Measurements from ENCODE around the gene ATAD3A. TPM values are rescaled to one million over a fixed set of nuclear protein-coding genes. Genes with fewer than 3 reads are reported as not detected.

The ATAD3A gene
- total RNA-seq, 2 donors from 2014 or later = 30.0 to 32.8 TPM

DNA sequence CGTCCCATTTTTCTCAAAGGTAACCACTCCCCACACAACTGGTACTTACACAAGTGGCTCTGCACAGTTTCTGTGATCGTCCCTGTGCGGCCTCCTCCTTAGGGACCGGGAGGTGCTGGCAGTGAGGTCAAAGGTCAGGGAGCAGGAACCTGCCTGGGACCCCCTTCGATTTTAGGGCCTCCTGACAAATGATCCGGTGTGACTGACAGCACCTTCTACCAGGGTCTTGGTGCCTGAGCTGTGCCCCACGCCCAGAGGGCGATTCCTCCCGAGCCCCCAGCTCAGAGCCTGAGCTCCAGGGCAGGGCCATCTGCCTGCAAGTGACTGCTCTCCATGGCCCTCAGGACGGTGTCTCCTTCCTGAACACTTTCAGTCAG lies 40.3 kb downstream of the ATAD3A start:
- TF ChIP-seq, protein P1, sequence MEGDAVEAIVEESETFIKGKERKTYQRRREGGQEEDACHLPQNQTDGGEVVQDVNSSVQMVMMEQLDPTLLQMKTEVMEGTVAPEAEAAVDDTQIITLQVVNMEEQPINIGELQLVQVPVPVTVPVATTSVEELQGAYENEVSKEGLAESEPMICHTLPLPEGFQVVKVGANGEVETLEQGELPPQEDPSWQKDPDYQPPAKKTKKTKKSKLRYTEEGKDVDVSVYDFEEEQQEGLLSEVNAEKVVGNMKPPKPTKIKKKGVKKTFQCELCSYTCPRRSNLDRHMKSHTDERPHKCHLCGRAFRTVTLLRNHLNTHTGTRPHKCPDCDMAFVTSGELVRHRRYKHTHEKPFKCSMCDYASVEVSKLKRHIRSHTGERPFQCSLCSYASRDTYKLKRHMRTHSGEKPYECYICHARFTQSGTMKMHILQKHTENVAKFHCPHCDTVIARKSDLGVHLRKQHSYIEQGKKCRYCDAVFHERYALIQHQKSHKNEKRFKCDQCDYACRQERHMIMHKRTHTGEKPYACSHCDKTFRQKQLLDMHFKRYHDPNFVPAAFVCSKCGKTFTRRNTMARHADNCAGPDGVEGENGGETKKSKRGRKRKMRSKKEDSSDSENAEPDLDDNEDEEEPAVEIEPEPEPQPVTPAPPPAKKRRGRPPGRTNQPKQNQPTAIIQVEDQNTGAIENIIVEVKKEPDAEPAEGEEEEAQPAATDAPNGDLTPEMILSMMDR (IDR thresholded peaks at IDR 0.05) = no peak
- no peak for TF ChIP-seq POLR2A (IDR thresholded peaks at IDR 0.05)
- TF ChIP-seq POLR2AphosphoS5 (IDR thresholded peaks at IDR 0.05) = no peak
- intact Hi-C loops (cut with DNase I) = no loop called here
- H3K36me3 ChIP-seq = peaks cover 0 to 3% of the 10 kb centered on the region in 2 donors
- no peak overlapping the region for H3K27ac ChIP-seq
- WGBS = 93% methylated on average over 9 of the region's 10 CpGs
- H3K27me3 ChIP-seq (replicated peaks; ENCODE audit: insufficient read depth) = no peaks in the 10 kb centered on the region
- H3K9me3 ChIP-seq = no peaks in the 10 kb centered on the region
- DNase-seq (ENCODE audit: low spot score) = no peak
- no peaks in the 10 kb centered on the region for H3K4me1 ChIP-seq (replicated peaks)
- H3K4me3 ChIP-seq = no peak overlapping the region

DNA sequence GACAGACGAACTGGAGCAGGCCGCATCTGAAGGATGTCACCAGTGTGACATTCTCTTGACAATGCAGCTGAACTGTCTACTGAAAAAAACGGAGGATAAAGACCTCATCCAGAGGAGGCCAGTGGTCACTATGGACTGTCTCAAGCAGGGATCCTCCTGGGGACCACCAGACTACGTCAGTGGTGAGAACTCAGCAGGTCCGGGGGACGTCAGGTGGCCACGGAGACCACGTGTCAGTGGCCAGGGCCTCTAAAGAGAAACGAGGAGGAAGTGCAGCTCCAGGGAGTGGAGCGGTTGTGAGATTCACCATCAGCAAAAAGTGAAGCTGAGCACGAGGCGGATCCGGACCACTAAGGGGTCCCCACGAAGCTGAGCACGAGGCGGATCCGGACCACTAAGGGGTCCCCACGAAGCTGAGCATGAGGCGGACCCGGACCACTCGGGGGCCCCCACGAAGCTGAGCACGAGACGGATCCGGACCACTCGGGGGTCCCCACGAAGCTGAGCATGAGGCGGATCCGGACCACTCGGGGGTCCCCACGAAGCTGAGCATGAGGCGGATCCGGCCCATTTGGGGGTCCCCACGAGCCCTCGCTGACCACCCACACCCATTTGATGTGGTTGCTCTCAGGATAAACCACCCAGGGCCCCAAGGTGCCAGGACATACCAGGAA lies 42.0 kb downstream of the ATAD3A start:
- peaks cover 0 to 3% of the 10 kb centered on the region in 2 donors for H3K36me3 ChIP-seq
- H3K9me3 ChIP-seq = no peaks in the 10 kb centered on the region
- H3K4me3 ChIP-seq = no peak overlapping the region
- H3K4me1 ChIP-seq (replicated peaks) = no peaks in the 10 kb centered on the region
- no peak for DNase-seq (ENCODE audit: low spot score)
- no peak overlapping the region for H3K27ac ChIP-seq
- intact Hi-C loops (cut with DNase I) = no loop called here
- whole genome bisulfite sequencing = 90% methylated on average over 35 of the region's 35 CpGs
- H3K27me3 ChIP-seq (replicated peaks; ENCODE audit: insufficient read depth) = no peaks in the 10 kb centered on the region
- TF ChIP-seq POLR2AphosphoS5 (IDR thresholded peaks at IDR 0.05) = no peak
- TF ChIP-seq POLR2A (IDR thresholded peaks at IDR 0.05) = no peak
- TF ChIP-seq, protein P1 (IDR thresholded peaks at IDR 0.05) = no peak

DNA sequence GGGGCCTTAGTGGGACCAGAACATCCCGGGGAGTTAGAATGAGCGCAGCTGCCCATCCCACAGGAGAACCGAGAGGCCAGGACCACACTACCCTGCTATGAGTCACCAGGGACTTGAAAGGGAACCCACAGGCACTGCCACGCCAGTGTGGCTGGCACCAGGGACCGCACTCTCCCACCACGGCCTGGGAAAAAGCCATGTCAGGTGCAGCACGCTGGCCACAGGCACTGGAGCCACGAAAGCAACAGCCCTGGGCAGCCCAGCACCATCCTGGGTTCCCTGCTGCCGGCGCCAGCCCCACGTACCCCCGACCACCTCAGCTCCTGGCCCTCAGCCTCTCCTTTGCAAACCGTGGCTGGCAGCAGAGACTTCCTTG lies 42.6 kb downstream of the ATAD3A start:
- no peaks in the 10 kb centered on the region for H3K9me3 ChIP-seq
- intact Hi-C loops (cut with DNase I) = no loop called here
- no peak overlapping the region for H3K27ac ChIP-seq
- H3K4me3 ChIP-seq = no peak overlapping the region
- 78% methylated on average over 13 of the region's 13 CpGs for WGBS
- no peak for DNase-seq (ENCODE audit: low spot score)
- H3K36me3 ChIP-seq = peaks cover 0 to 3% of the 10 kb centered on the region in 2 donors
- TF ChIP-seq, protein P1 (IDR thresholded peaks at IDR 0.05) = no peak
- TF ChIP-seq POLR2AphosphoS5 (IDR thresholded peaks at IDR 0.05) = no peak
- TF ChIP-seq POLR2A (IDR thresholded peaks at IDR 0.05) = no peak
- no peaks in the 10 kb centered on the region for H3K4me1 ChIP-seq (replicated peaks)
- no peaks in the 10 kb centered on the region for H3K27me3 ChIP-seq (replicated peaks; ENCODE audit: insufficient read depth)

DNA sequence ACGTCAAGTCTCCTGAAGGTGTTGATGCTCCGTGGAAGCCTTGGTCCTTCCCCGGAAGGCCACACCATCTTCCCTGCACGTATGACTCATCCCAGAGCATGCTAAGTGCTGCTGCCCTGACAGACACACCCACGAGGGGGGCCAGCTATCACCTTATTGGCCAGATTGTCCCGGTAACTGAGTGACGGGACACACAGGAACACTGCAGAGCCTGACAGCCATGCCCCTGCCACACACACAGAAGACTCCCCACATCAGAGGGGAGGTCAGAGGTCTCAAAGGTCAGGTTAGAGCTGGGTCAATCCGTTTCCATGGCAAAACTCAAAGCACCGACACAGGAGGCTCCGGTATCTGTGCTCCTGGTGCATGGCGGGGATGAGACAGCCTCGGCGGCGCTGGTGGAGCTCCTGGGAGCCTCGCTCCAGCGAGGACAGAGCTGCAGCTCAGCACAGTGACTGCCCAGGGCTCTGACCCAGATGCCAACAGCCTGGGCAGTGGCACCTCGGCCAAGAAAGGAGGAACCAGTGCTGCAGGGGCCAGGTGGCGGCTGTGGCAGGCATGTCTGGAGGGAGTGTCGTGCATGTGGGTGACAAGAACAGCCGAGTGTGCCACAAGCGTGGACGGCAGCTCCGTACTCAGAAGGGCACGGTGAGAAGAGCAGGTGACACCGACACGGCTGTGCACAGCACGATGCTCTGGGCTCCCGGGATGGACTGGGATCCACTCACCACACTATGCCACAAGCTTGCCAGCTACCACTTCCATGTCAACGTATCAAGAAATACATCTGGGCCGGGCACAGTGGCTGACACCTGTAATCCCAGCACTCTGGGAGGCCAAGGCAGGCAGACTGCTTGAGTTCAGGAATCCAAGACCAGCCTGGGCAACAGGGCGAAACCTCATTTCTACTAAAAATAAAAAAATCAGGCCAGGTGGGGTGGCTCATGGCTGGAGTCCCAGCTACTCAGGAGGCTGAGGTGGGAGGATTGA lies 43.3 kb downstream of the ATAD3A start:
- DNase-seq (ENCODE audit: low spot score) = no peak
- Histone ChIP-seq H3K27ac (no peak overlapping the region), H3K27me3 (replicated peaks; ENCODE audit: insufficient read depth) (no peaks in the 10 kb centered on the region), H3K4me1 (replicated peaks) (no peaks in the 10 kb centered on the region), H3K9me3 (no peaks in the 10 kb centered on the region), H3K4me3 (no peak overlapping the region), H3K36me3 (peaks cover 0 to 3% of the 10 kb centered on the region in 2 donors)
- WGBS = 71% methylated on average over 29 of the region's 31 CpGs
- TF ChIP-seq, protein P1 (IDR thresholded peaks at IDR 0.05) = no peak
- TF ChIP-seq POLR2AphosphoS5 (IDR thresholded peaks at IDR 0.05) = no peak
- intact Hi-C loops (cut with DNase I) = no loop called here
